Esophagus muscularis mucosa (tissue), 4 donors: ENCODE measurements around the gene AUTS2. TPM values are rescaled to one million over a fixed set of nuclear protein-coding genes. Genes with fewer than 3 reads are reported as not detected.

ENCODE experiments used
- DNase-seq: peaks from one replicate; pipeline ENCODE4 v3.0.0-alpha.2; 2017; ENCODE audit errors: extremely low spot score
- H3K27ac ChIP-seq, 4 donors: fragments of 200-600 bp; sonication (generic); replicated peaks in 1 of 4; 1 replicate in 3 of 4; 2 replicates in 1 of 4; pipeline ENCODE4 v1.5.1; 2016 to 2019; ENCODE audit warnings: mild to moderate bottlenecking in 1 of 4
- H3K27me3 ChIP-seq, 4 donors: fragments of 200-600 bp; sonication (generic); one replicate each; pipeline versions ENCODE4 v1.5.1 to v1.6.0; 2016 to 2019
- H3K36me3 ChIP-seq, 4 donors: fragments of 200-600 bp; sonication (generic); one replicate each; pipeline ENCODE4 v1.5.1; 2016 to 2019
- H3K4me1 ChIP-seq, 4 donors: fragments of 200-600 bp; sonication (generic); one replicate each; pipeline ENCODE4 v1.5.1; 2016 to 2019
- H3K4me3 ChIP-seq, 4 donors: fragments of 200-600 bp; sonication (generic); 1 replicate in 2 of 4; 2 replicates in 2 of 4; pipeline ENCODE4 v1.5.1; 2016 to 2019; ENCODE audit warnings: mild to moderate bottlenecking in 4 of 4, moderate library complexity in 1 of 4
- H3K9me3 ChIP-seq, 4 donors: fragments of 200-600 bp; sonication (generic); 1 replicate in 3 of 4; 2 replicates in 1 of 4; pipeline ENCODE4 v1.5.1; 2016 to 2019
- CTCF ChIP-seq, 3 experiments: fragments of 200-600 bp in 2 of 3; fragments of 450-650 bp in 1 of 3; sonication (generic) in 2 of 3; IDR thresholded peaks; one replicate each; pipeline ENCODE4 v1.5.1; 2017 to 2019; ENCODE audit warnings: antibody characterized with exemption in 3 of 3, mild to moderate bottlenecking in 2 of 3, moderate library complexity in 1 of 3
- EP300 ChIP-seq: sonication (generic); formaldehyde crosslinking; IDR thresholded peaks from one replicate; pipeline ENCODE4 v1.6.1; 2017; ENCODE audit warnings: antibody characterized with exemption
- POLR2A ChIP-seq: fragments of 450-650 bp; IDR thresholded peaks from one replicate; pipeline ENCODE4 v1.6.1; 2017; ENCODE audit warnings: antibody characterized with exemption, moderate library complexity, mild to moderate bottlenecking, low read depth
- POLR2AphosphoS5 ChIP-seq, 2 donors: sonication (generic); formaldehyde crosslinking; IDR thresholded peaks; one replicate each; pipeline ENCODE4 v1.6.1; 2017; ENCODE audit warnings: antibody characterized with exemption in 2 of 2
- WGBS: methylation state at CpG from one replicate; pipeline ENCODE4 v1.1.5; 2018; 5-methylcytosine and 5-hydroxymethylcytosine counted together
- intact Hi-C: fragments of 100-400 bp; cut with DNase I; formaldehyde crosslinking; loops from one replicate; pipeline ENCODE4 v1.15.1; 2023
- total RNA-seq, 4 donors: library from RNA; depleted of rRNA; stranded (reverse); fragments of >200 nt; gene quantifications; one replicate each; pipeline versions ENCODE4 v1.1.0 to v1.2.1, GENCODE V29; 2016

AUTS2 gene
- total RNA-seq, 4 donors from 2014 or later = 18.5 to 44.9 (median 34.2) TPM

DNA sequence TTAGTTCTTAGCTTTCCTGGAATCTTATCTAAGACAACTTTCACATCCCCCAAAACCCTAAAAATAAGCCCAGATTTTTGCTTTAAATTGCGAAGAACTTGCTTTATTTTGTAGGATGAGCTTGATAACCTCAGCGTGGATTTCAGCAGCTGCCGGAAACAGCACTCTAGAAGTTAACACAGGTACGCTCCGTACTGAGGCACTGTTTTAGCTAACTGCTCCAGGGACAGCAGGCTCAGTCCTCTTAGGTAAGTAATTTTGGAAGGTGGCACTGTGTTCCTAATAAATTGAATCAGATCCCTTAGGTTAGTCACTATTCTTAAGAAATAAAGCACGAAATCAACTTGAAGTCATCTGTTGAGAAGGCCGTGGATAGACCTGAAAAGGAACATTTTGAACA, 2.2 kb upstream of the AUTS2 start:
- TF ChIP-seq POLR2A (no peak), POLR2AphosphoS5 (IDR thresholded peaks at IDR 0.05) (no peak), EP300 (no peak), CTCF (IDR thresholded peaks at IDR 0.05) (no peak)
- Histone ChIP-seq H3K9me3 (no peaks in the 10 kb centered on the region), H3K4me1 (peaks cover 15 to 26% (median 26%) of the 10 kb centered on the region in 4 donors), H3K4me3 (no peak overlapping the region), H3K36me3 (no peaks in the 10 kb centered on the region), H3K27me3 (no peaks in the 10 kb centered on the region), H3K27ac (peak overlapping the region; percentile 93 to 94 (median 93))
- intact Hi-C loops = loop anchor here (10.0 kb wide), 1 partner anchor 1099 kb away; no protein-coding TSS in a partner anchor
- no peak for DNase-seq
- 88% methylated on average over 7 of the region's 7 CpGs for WGBS

DNA sequence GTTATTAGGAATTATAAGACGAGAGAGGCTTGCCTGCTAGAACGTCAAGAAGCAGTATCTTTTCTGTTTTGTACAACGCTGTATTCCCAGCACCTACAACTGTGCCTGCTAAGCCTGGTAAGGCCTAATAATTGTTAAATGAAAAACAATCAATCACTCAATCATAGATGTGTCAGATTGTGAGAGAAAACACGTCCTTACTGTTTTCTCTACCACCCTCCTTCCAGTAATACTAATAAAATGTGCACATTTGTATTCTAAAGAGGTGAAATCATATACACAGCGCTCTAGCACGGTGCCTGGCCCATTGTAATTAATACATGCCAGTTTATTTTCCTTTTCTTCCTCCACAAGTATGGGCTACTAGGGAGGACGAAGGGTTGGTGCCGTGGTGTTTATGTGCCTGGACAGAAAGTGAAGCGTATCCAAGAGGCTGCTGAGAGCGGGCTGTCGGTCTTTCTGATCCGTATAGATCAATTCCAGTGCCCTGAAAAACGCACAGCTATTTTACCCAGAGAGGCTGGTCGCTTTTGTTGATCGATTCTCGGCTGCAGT, 1.5 kb upstream of the AUTS2 start:
- 22% methylated on average over 13 of the region's 16 CpGs for WGBS
- intact Hi-C loops = loop anchor here (10.0 kb wide), 1 partner anchor 1098 kb away; no protein-coding TSS in a partner anchor
- peak overlapping the region; percentile 93 to 94 (median 93) for H3K27ac ChIP-seq

DNA sequence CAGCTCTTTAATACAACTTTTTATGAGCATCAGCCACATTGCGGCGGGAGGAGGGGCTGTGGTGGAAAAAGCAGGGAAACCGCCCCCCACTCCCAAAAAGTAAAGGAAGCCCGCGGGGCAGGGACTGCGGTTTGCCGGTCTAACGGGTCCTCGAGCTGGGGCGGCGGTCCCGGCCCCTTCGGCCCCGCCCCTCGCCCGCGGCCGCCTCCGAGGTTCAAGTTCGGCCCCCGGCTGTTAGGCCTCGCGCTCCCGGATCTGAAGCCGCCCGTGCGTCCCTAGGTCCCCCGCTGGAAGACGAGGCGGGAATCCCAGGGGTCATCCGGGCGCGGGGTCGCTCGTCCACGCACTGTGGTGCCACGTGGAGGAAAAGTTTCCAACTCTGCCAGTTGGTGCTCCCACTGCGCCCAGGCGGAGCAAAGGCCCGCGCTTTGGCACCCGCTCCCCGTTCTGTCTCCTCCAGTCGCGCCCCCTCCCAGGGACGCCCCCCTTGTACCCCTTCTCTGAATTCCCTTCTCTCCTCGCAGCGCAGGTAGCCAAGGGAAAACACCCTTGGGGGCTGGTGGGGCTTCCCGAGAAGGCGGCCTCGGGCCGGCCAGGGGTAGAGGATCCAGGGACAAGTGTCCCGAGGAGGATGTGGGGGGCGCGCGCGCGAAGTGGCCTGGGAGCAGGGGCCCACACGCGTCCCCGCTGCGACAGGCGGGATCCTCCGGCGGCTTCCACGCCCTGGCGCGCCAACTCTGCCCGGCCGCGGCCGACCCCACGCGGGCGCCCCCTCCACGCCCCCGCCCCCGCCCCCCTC, 798 bp upstream of the AUTS2 start:
- Histone ChIP-seq H3K4me1 (peaks cover 19 to 40% (median 40%) of the 10 kb centered on the region in 4 donors), H3K36me3 (no peaks in the 10 kb centered on the region), H3K9me3 (no peaks in the 10 kb centered on the region), H3K4me3 (peak overlapping the region; percentile 67 to 88 (median 88)), H3K27me3 (no peaks in the 10 kb centered on the region), H3K27ac (peak overlapping the region; percentile 93 to 94 (median 93))
- no peak for TF ChIP-seq CTCF (IDR thresholded peaks at IDR 0.05)
- TF ChIP-seq EP300 = no peak
- TF ChIP-seq POLR2AphosphoS5 (IDR thresholded peaks at IDR 0.05) = no peak
- TF ChIP-seq POLR2A = no peak
- intact Hi-C loops = loop anchor here (10.0 kb wide), 1 partner anchor 1097 kb away; no protein-coding TSS in a partner anchor
- 0% methylated on average over 25 of the region's 78 CpGs for WGBS
- peak; percentile 93 for DNase-seq

More for the DNA sequence above, 1.5 kb upstream of the AUTS2 start:
- no peaks in the 10 kb centered on the region for H3K9me3 ChIP-seq
- peak overlapping the region; percentile 67 to 88 (median 88) for H3K4me3 ChIP-seq
- H3K36me3 ChIP-seq = no peaks in the 10 kb centered on the region
- TF ChIP-seq POLR2AphosphoS5 (IDR thresholded peaks at IDR 0.05) (peak in 1 of 2 donors; percentile 11), EP300 (no peak)
- no peaks in the 10 kb centered on the region for H3K27me3 ChIP-seq
- DNase-seq = no peak
- H3K4me1 ChIP-seq = peaks cover 19 to 34% (median 33%) of the 10 kb centered on the region in 4 donors

GRCh38 chr7:69598487-69599285, 411 bp downstream of the AUTS2 start:
- no peaks in the 10 kb centered on the region for H3K36me3 ChIP-seq
- under 1% methylated on average over 45 of the region's 70 CpGs for WGBS
- peak overlapping the region; percentile 67 to 88 (median 88) for H3K4me3 ChIP-seq
- H3K4me1 ChIP-seq = peaks cover 20 to 53% (median 52%) of the 10 kb centered on the region in 4 donors
- no peaks in the 10 kb centered on the region for H3K27me3 ChIP-seq
- intact Hi-C loops = loop anchor here (10.0 kb wide), 1 partner anchor 1096 kb away; no protein-coding TSS in a partner anchor
- no peaks in the 10 kb centered on the region for H3K9me3 ChIP-seq
- H3K27ac ChIP-seq = peak overlapping the region; percentile 93 to 94 (median 93)
- DNase-seq = no peak
- TF ChIP-seq POLR2AphosphoS5 (IDR thresholded peaks at IDR 0.05) = peak in 1 of 2 donors; percentile 35
- TF ChIP-seq CTCF (IDR thresholded peaks at IDR 0.05) = no peak
